Uterus (tissue), 2 donors: ENCODE data around the gene DNAH11.

Source experiments
- CTCF ChIP-seq, 4 experiments: fragments of 200-600 bp in 2 of 4; fragments of 450-650 bp in 2 of 4; sonication (generic) in 2 of 4; IDR thresholded peaks; one replicate each; pipeline ENCODE4 v1.5.1; 2016 to 2019; ENCODE audit warnings: antibody characterized with exemption in 4 of 4, mild to moderate bottlenecking in 2 of 4, moderate library complexity in 1 of 4
- POLR2A ChIP-seq, 2 donors: fragments of 450-650 bp; IDR thresholded peaks; one replicate each; pipeline ENCODE4 v1.6.1; 2016; ENCODE audit warnings: antibody characterized with exemption in 2 of 2, mild to moderate bottlenecking in 1 of 2, moderate library complexity in 1 of 2

DNA sequence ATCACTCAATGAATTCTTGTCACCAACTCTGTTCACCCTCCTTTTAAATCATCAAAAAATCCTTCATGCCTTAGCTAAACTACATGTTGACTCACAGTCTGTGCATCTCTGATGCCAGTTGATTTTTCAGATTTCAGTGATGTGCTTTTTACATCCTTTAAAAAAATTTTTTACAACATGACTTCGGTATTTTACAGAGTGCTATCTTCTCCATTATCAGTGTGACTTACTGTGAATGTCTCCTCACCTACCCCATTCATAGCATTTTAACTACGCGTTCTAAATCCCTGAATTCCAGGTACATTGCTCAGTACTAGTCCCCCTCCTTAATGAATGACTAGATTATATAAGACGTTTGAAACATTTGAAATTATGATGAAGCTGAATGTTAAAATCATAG is 98.7 kb downstream of the DNAH11 start:
- TF ChIP-seq CTCF (IDR thresholded peaks at IDR 0.05): no peak
- no peak for TF ChIP-seq POLR2A (IDR thresholded peaks at IDR 0.05)
